H9 (cell line): ENCODE data around the gene NCAM1. TPM values are rescaled to one million over a fixed set of nuclear protein-coding genes. Genes with fewer than 3 reads are reported as not detected.

Source experiments
- DNase-seq: peaks from one replicate; pipeline ENCODE4 v3.0.0-alpha.2; 2017
- H2AFZ ChIP-seq: one replicate; pipeline ENCODE4 v1.6.1; 2013; ENCODE audit warnings: mild to moderate bottlenecking, low read length, control low read depth, moderate library complexity
- H2AK5ac ChIP-seq: 2 replicates; pipeline ENCODE4 v1.6.1; 2013; ENCODE audit warnings: low read length, control low read depth, mixed read lengths; ENCODE audit not compliant: insufficient read length
- H2BK120ac ChIP-seq: one replicate; pipeline ENCODE4 v1.6.1; 2013; ENCODE audit warnings: low read depth, mild to moderate bottlenecking, low read length, control low read depth, inconsistent platforms; ENCODE audit not compliant: poor library complexity, severe bottlenecking
- H2BK12ac ChIP-seq: 2 replicates; pipeline ENCODE4 v1.6.1; 2013; ENCODE audit warnings: low read length, control low read depth, mixed read lengths, low read depth; ENCODE audit not compliant: insufficient read length
- H2BK15ac ChIP-seq: 2 replicates; pipeline ENCODE4 v1.6.1; 2013; ENCODE audit warnings: low read depth, low read length, control low read depth
- H2BK20ac ChIP-seq: one replicate; pipeline ENCODE4 v1.6.1; 2013; ENCODE audit warnings: low read depth, mild to moderate bottlenecking, low read length, control low read depth, inconsistent platforms; ENCODE audit not compliant: poor library complexity, severe bottlenecking
- H2BK5ac ChIP-seq: 2 replicates; pipeline ENCODE4 v1.6.1; 2013; ENCODE audit warnings: low read length, control low read depth, mixed read lengths; ENCODE audit not compliant: insufficient read length
- H3K14ac ChIP-seq: 2 replicates; pipeline ENCODE4 v1.6.1; 2013; ENCODE audit warnings: low read length, control low read depth; ENCODE audit not compliant: insufficient read depth
- H3K18ac ChIP-seq: 2 replicates; pipeline ENCODE4 v1.6.1; 2013; ENCODE audit warnings: low read depth, mild to moderate bottlenecking, mixed read lengths, low read length, control low read depth; ENCODE audit not compliant: insufficient read length
- H3K23ac ChIP-seq: 2 replicates; pipeline ENCODE4 v1.6.1; 2013; ENCODE audit warnings: low read length, control low read depth, mixed read lengths, low read depth; ENCODE audit not compliant: insufficient read length
- H3K23me2 ChIP-seq: 2 replicates; pipeline ENCODE4 v1.6.1; 2013; ENCODE audit warnings: low read depth, mild to moderate bottlenecking, mixed read lengths, low read length, control low read depth; ENCODE audit not compliant: insufficient read length, poor library complexity, severe bottlenecking
- H3K27ac ChIP-seq: 2 replicates; pipeline ENCODE4 v1.5.1; 2013; ENCODE audit warnings: low read length, control low read depth, mixed read lengths, low read depth; ENCODE audit not compliant: insufficient read length
- H3K27me3 ChIP-seq: 2 replicates; pipeline ENCODE4 v1.6.1; 2013; ENCODE audit warnings: low read length, control low read depth, inconsistent platforms; ENCODE audit not compliant: insufficient read depth
- H3K4ac ChIP-seq: 2 replicates; pipeline ENCODE4 v1.6.1; 2013; ENCODE audit warnings: low read depth, mild to moderate bottlenecking, control low read depth, inconsistent platforms, low read length, moderate library complexity
- H3K4me1 ChIP-seq: 2 replicates; pipeline ENCODE4 v1.6.1; 2013; ENCODE audit warnings: low read length, control low read depth, inconsistent platforms; ENCODE audit not compliant: insufficient read depth
- H3K4me2 ChIP-seq: 2 replicates; pipeline ENCODE4 v1.6.1; 2013; ENCODE audit warnings: low read length, control low read depth, mixed read lengths; ENCODE audit not compliant: insufficient read length, insufficient read depth
- H3K56ac ChIP-seq: 2 replicates; pipeline ENCODE4 v1.6.1; 2013; ENCODE audit warnings: low read depth, mild to moderate bottlenecking, mixed read lengths, low read length, control low read depth; ENCODE audit not compliant: insufficient read length
- H3K79me1 ChIP-seq: 2 replicates; pipeline ENCODE4 v1.6.1; 2013; ENCODE audit warnings: low read depth, mild to moderate bottlenecking, moderate library complexity, low read length, control low read depth, inconsistent platforms; ENCODE audit not compliant: insufficient read depth, poor library complexity, severe bottlenecking
- H3K79me2 ChIP-seq: 2 replicates; pipeline ENCODE4 v1.6.1; 2013; ENCODE audit warnings: low read length, control low read depth, inconsistent platforms; ENCODE audit not compliant: insufficient read depth
- H3K9ac ChIP-seq: 2 replicates; pipeline ENCODE4 v1.6.1; 2013; ENCODE audit warnings: low read length, control low read depth, mixed read lengths; ENCODE audit not compliant: insufficient read length; ENCODE audit errors: extremely low read depth
- H3K9me3 ChIP-seq: one replicate; pipeline ENCODE4 v1.6.1; 2013; ENCODE audit warnings: low read depth, low read length, inconsistent platforms; ENCODE audit not compliant: control insufficient read depth
- H3T11ph ChIP-seq: one replicate; pipeline ENCODE4 v1.6.1; 2013; ENCODE audit warnings: mild to moderate bottlenecking, low read length, control low read depth, inconsistent platforms
- H4K20me1 ChIP-seq: one replicate; pipeline ENCODE4 v1.6.1; 2013; ENCODE audit not compliant: control insufficient read depth, insufficient read length, insufficient read depth
- H4K5ac ChIP-seq: 2 replicates; pipeline ENCODE4 v1.6.1; 2013; ENCODE audit warnings: low read depth, mild to moderate bottlenecking, mixed read lengths, low read length, control low read depth; ENCODE audit not compliant: insufficient read length
- H4K8ac ChIP-seq: replicated peaks from 2 replicates; pipeline ENCODE4 v1.6.1; 2013; ENCODE audit warnings: low read length, control low read depth, mixed read lengths, low read depth; ENCODE audit not compliant: insufficient read length
- H4K91ac ChIP-seq: 2 replicates; pipeline ENCODE4 v1.6.1; 2013; ENCODE audit warnings: low read depth, mild to moderate bottlenecking, moderate library complexity, mixed read lengths, low read length, control low read depth; ENCODE audit not compliant: insufficient read length
- H3K27ac Mint-ChIP-seq, 3 experiments: 2 replicates in 2 of 3; 3 replicates in 1 of 3; pipeline ENCODE4 v1.8.0; 2020 to 2021; ENCODE audit warnings: mixed read lengths in 3 of 3, mild to moderate bottlenecking in 1 of 3, moderate library complexity in 1 of 3
- H3K27me3 Mint-ChIP-seq: 2 replicates; pipeline ENCODE4 v1.8.0; 2021; ENCODE audit warnings: low read depth, mild to moderate bottlenecking, moderate library complexity, mixed read lengths
- H3K36me3 Mint-ChIP-seq, 3 experiments: 2 replicates in 2 of 3; 3 replicates in 1 of 3; pipeline ENCODE4 v1.8.0; 2020 to 2021; ENCODE audit warnings: low read depth in 3 of 3, mixed read lengths in 3 of 3; ENCODE audit not compliant: insufficient read depth in 1 of 3
- H3K4me1 Mint-ChIP-seq, 2 experiments: 2 replicates each; pipeline ENCODE4 v1.8.0; 2020; ENCODE audit warnings: mixed read lengths in 2 of 2
- H3K4me3 Mint-ChIP-seq, 2 experiments: 2 replicates in 1 of 2; 3 replicates in 1 of 2; pipeline ENCODE4 v1.8.0; 2020 to 2021; ENCODE audit warnings: mild to moderate bottlenecking in 2 of 2, mixed read lengths in 2 of 2, moderate library complexity in 1 of 2
- H3K9me3 Mint-ChIP-seq, 2 experiments: 2 replicates in 1 of 2; 3 replicates in 1 of 2; pipeline ENCODE4 v1.8.0; 2020; ENCODE audit warnings: mild to moderate bottlenecking in 2 of 2, mixed read lengths in 2 of 2, moderate library complexity in 1 of 2
- CTCF ChIP-seq: fragments of 200-600 bp; sonication (generic); conservative IDR thresholded peaks from 3 replicates; pipeline ENCODE4 v1.8.0; 2021; ENCODE audit warnings: antibody characterized with exemption, mild to moderate bottlenecking
- WGBS: extraction: QIAGEN DNeasy Blood & Tissue Kit; methylation state at CpG from one replicate; pipeline ENCODE4 v1.1.7; 2013; ENCODE audit warnings: missing lambda C conversion rate, low lambda C conversion rate, mixed read lengths; ENCODE audit not compliant: insufficient read length; ENCODE audit errors: extremely low coverage; 5-methylcytosine and 5-hydroxymethylcytosine counted together
- total RNA-seq: library from RNA; stranded (reverse); gene quantifications from 2 replicates; pipeline ENCODE4 v1.2.1, GENCODE V29; 2021

NCAM1 gene
- total RNA-seq, 1 experiment from 2014 or later = 2.5 TPM

- H3K4me2 ChIP-seq = no peak overlapping the region
- no peak overlapping the region for H3K23ac ChIP-seq
- peaks cover 2% of the 10 kb centered on the region for H3K27me3 Mint-ChIP-seq
- H3K27ac ChIP-seq = no peak overlapping the region
- H2BK5ac ChIP-seq = no peak overlapping the region
- H3K4me1 ChIP-seq = peaks cover 2% of the 10 kb centered on the region; the same call in 1 of the 2 replicates
- no CpG with 5 or more reads among the region's 9 CpGs for WGBS
- no peak overlapping the region for H4K8ac ChIP-seq
- H2BK15ac ChIP-seq = no peak overlapping the region
- H3K79me2 ChIP-seq = no peaks in the 10 kb centered on the region
- H4K91ac ChIP-seq = no peak overlapping the region
- H3K79me1 ChIP-seq = no peaks in the 10 kb centered on the region
- H3K23me2 ChIP-seq = no peaks in the 10 kb centered on the region
- no peak overlapping the region for H3K56ac ChIP-seq
- no peak overlapping the region for H3K14ac ChIP-seq
- no peaks in the 10 kb centered on the region for H3K9me3 ChIP-seq
- no peak overlapping the region for H3K4me3 Mint-ChIP-seq
- peaks cover 0 to 3% of the 10 kb centered on the region in 2 experiments; a peak in 1 of 5 replicates for H3K9me3 Mint-ChIP-seq
- H2BK20ac ChIP-seq = no peak overlapping the region
- H2AK5ac ChIP-seq = no peak overlapping the region
- peaks cover 14 to 17% of the 10 kb centered on the region in 2 experiments for H3K4me1 Mint-ChIP-seq
- H2AFZ ChIP-seq = no peak overlapping the region
- no peak overlapping the region for H3K9ac ChIP-seq
- no peak overlapping the region for H4K5ac ChIP-seq
- H3K18ac ChIP-seq = no peak overlapping the region
- H3K27ac Mint-ChIP-seq = no peak overlapping the region
- no peaks in the 10 kb centered on the region for H3K27me3 ChIP-seq
- H3K4ac ChIP-seq = no peak overlapping the region
- no peak overlapping the region for H2BK120ac ChIP-seq
- no peak overlapping the region for H2BK12ac ChIP-seq
- no peak overlapping the region for H3T11ph ChIP-seq
- no peaks in the 10 kb centered on the region for H4K20me1 ChIP-seq
- TF ChIP-seq CTCF = no peak
- no peaks in the 10 kb centered on the region; a peak in 1 of 7 replicates for H3K36me3 Mint-ChIP-seq
- DNase-seq = no peak
These were observed 142.9 kb downstream of the NCAM1 start for GRCh38 chr11:113103932-113104690.
